Stimulated activated naive CD8-positive, alpha-beta T cell treated with anti-CD3 and anti-CD28 coated beads, Interleukin-15, amount 100 ng/mL, for 72 hours (primary cell): Measurements from ENCODE around the gene MUC6.
A peak's percentile ranks its signal among the peaks of the same experiment; 100 is the strongest.
"Not testable (repeated sequence)": the region's sequence is repeated elsewhere in the genome, so short reads cannot be mapped to it uniquely, and the experiment has no call there.

Experiments
- ATAC-seq: fragments of 150-1000 bp; cut with Tn5 transposase; 2 replicates; pipeline ENCODE4 v1.10.0; 2021; ENCODE audit warnings: mild to moderate bottlenecking, moderate library complexity
- DNase-seq, 2 donors: peaks; one replicate each; pipeline ENCODE4 v3.0.0; 2021 to 2022
- H3K27ac Mint-ChIP-seq, 2 donors: one replicate each; pipeline ENCODE4 v1.8.0; 2022; ENCODE audit warnings: mild to moderate bottlenecking in 2 of 2, mixed read lengths in 2 of 2, moderate library complexity in 2 of 2
- H3K27me3 Mint-ChIP-seq: one replicate; pipeline ENCODE4 v1.8.0; 2022; ENCODE audit warnings: mixed read lengths
- H3K4me1 Mint-ChIP-seq: one replicate; pipeline ENCODE4 v1.8.0; 2022; ENCODE audit warnings: mild to moderate bottlenecking, mixed read lengths
- H3K4me3 Mint-ChIP-seq, 2 donors: one replicate each; pipeline ENCODE4 v1.8.0; 2022; ENCODE audit warnings: mild to moderate bottlenecking in 2 of 2, mixed read lengths in 2 of 2, moderate library complexity in 1 of 2
- H3K9me3 Mint-ChIP-seq, 2 donors: one replicate each; pipeline ENCODE4 v1.8.0; 2022; ENCODE audit warnings: mixed read lengths in 2 of 2

MUC6 gene

GRCh38 chr11:987671-988070 lies 48.8 kb downstream of the MUC6 start:
- no peak overlapping the region for H3K4me3 Mint-ChIP-seq
- ATAC-seq (no peak), DNase-seq (no peak)
- H3K27ac Mint-ChIP-seq: no peak overlapping the region
- H3K27me3 Mint-ChIP-seq: no peaks in the 10 kb centered on the region
- H3K9me3 Mint-ChIP-seq: no peaks in the 10 kb centered on the region
- peaks cover 5% of the 10 kb centered on the region for H3K4me1 Mint-ChIP-seq

- Mint-ChIP-seq H3K27ac (no peak overlapping the region), H3K4me1 (peaks cover 5% of the 10 kb centered on the region), H3K4me3 (no peak overlapping the region), H3K9me3 (no peaks in the 10 kb centered on the region), H3K27me3 (no peaks in the 10 kb centered on the region)
- no peak for DNase-seq
- ATAC-seq: no peak
Observed at GRCh38 chr11:986952-987305, 49.6 kb downstream of the MUC6 start.

DNA sequence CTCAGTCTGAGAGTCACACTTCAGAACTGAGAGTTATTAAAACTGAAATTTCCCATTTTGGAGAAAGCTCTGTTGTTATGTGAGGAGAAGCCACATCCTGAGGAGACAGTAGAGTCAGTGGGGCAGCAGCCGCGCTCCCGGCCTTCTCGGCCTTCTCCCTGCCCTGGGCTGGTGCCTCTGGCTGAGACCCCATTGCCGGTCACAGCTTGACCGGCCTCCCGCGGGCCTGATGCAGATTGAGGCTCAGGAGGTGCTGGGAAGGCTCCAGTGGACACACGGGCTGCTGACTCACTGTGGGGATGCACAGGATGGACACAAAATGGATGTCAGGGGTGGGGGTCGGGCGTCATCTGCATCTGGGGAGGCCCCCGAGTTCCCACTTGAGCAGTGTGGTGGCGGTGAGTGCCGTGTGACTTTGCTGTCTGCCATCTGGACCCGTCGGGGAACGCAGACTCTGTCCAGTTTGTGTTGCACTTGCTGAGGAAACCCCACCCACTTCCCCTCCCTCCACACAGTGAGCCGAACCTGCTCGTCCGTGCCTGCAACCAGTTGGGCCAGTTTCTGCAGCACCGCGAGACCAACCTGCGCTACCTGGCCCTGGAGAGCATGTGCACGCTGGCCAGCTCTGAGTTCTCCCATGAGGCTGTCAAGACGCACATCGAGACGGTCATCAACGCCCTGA lies 50.1 kb downstream of the MUC6 start:
- Mint-ChIP-seq H3K27me3 (no peaks in the 10 kb centered on the region), H3K4me3 (no peak overlapping the region), H3K4me1 (peaks cover 5% of the 10 kb centered on the region), H3K9me3 (no peaks in the 10 kb centered on the region), H3K27ac (no peak overlapping the region)
- no peak for ATAC-seq
- DNase-seq: no peak

- DNase-seq (no peak), ATAC-seq (no peak)
- Mint-ChIP-seq H3K4me3 (no peak overlapping the region), H3K4me1 (peaks cover 3% of the 10 kb centered on the region), H3K27me3 (no peaks in the 10 kb centered on the region), H3K9me3 (no peaks in the 10 kb centered on the region), H3K27ac (no peak overlapping the region)
Observed at GRCh38 chr11:985848-986247, 50.7 kb downstream of the MUC6 start.

GRCh38 chr11:985406-985805 lies 51.1 kb downstream of the MUC6 start:
- no peaks in the 10 kb centered on the region for H3K27me3 Mint-ChIP-seq
- no peak for DNase-seq
- ATAC-seq: no peak
- no peaks in the 10 kb centered on the region for H3K9me3 Mint-ChIP-seq
- H3K27ac Mint-ChIP-seq: no peak overlapping the region
- no peak overlapping the region for H3K4me3 Mint-ChIP-seq
- H3K4me1 Mint-ChIP-seq: peaks cover 6% of the 10 kb centered on the region

DNA sequence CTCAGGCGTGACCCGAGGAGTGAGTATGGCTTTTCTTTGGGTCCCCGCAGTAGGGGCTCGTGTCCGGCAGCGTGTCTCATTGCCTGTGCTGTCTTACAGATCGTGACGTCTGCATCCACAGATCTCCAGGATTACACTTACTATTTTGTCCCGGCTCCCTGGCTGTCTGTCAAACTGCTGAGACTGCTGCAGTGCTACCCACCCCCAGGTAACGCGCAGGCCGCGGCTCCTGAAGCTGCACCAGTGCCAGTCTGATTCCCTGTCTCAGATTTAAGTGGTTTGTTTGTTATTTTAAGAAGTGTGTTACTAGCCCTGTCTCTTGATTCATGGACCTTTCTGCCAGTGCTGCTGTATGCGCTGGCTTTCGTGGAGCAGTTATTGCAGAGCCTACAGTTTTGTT lies 52.0 kb downstream of the MUC6 start:
- H3K9me3 Mint-ChIP-seq: no peaks in the 10 kb centered on the region
- H3K27me3 Mint-ChIP-seq: no peaks in the 10 kb centered on the region
- DNase-seq (no peak), ATAC-seq (no peak)
- no peak overlapping the region for H3K4me3 Mint-ChIP-seq
- peaks cover 6% of the 10 kb centered on the region for H3K4me1 Mint-ChIP-seq
- peak overlapping the region in 1 of 2 donors; percentile 8 for H3K27ac Mint-ChIP-seq

DNA sequence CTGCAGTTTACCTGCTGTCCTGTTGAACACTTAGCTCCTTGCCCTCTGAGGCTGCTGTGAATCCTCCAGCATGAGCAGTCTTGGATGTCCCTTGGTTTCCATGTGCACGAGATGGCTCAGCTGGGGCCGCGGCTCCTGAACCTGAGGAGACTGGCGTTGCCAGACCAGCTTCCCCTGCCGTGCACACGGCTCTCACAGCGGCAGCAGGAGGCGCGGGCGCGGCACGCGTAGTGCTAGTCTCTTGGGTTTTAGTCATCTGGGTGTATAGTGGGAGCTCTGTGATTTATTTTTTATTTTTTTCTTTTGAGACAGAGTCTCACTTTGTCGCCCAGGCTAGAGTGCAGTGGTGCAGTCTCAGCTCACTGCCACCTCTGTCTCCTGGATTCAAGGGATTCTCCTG lies 54.8 kb downstream of the MUC6 start:
- Mint-ChIP-seq H3K27me3 (no peaks in the 10 kb centered on the region), H3K4me3 (no peak overlapping the region), H3K9me3 (no peaks in the 10 kb centered on the region), H3K27ac (peak overlapping the region in 1 of 2 donors; percentile 12), H3K4me1 (peaks cover 23% of the 10 kb centered on the region)
- no peak for ATAC-seq
- no peak for DNase-seq

DNA sequence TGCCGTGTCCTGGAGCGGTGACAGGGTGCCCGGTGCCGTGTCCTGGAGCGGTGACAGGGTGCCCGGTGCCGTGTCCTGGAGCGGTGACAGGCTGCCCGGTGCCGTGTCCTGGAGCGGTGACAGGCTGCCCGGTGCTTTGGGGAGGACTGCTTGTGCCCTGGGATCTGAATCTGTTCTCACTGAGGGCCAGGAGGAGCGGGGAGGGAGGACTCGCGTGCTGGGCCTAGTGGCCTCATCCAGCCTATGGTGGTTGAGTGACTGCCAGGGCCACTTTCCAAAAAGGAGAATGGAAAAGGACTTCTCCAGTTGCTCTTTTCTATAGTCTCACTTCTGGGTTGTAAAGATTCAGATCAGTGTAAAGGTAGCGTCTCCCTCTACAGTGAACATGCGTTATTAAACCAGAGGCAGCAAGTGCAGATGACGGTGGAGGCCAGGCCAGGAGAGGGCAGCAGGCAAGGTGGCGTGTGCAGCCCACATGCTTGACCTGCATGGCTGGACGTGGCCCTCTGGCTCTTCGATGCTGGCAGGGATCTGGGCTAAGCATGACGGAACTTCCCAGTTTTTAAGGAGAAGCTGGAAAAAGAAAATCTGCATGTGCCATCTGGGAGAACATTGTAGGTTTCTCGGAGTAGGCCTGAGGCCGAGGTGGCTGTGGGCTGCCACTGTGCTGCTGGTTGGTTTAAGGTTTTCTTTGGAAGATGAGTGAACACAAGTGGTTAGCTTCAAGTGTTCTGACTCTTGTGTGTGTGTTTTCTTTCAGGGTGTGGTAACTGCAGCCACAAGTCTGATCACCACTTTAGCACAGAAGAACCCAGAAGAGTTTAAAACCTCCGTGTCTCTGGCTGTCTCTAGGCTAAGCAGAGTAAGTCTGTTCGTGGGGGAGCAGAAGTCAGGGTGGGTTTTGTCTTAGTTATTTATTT lies 55.8 kb downstream of the MUC6 start:
- DNase-seq (no peak), ATAC-seq (no peak)
- Mint-ChIP-seq H3K27me3 (no peaks in the 10 kb centered on the region), H3K4me3 (no peak overlapping the region), H3K27ac (peak overlapping the region in 1 of 2 donors; percentile 42), H3K4me1 (peaks cover 34% of the 10 kb centered on the region), H3K9me3 (no peaks in the 10 kb centered on the region)

- Mint-ChIP-seq H3K9me3 (no peaks in the 10 kb centered on the region), H3K27me3 (no peaks in the 10 kb centered on the region)
- ATAC-seq: no peak
Observed at GRCh38 chr11:978781-979180, 57.7 kb downstream of the MUC6 start.

GRCh38 chr11:977830-978720 lies 58.4 kb downstream of the MUC6 start:
- Mint-ChIP-seq H3K27me3 (no peaks in the 10 kb centered on the region), H3K27ac (peak overlapping the region in 1 of 2 donors; percentile 56), H3K9me3 (no peaks in the 10 kb centered on the region), H3K4me3 (no peak overlapping the region), H3K4me1 (peaks cover 41% of the 10 kb centered on the region)
- ATAC-seq: no peak
- DNase-seq: no peak

More at GRCh38 chr11:978781-979180, 57.7 kb downstream of the MUC6 start:
- DNase-seq: no peak
- Mint-ChIP-seq H3K4me3 (no peak overlapping the region), H3K4me1 (peaks cover 41% of the 10 kb centered on the region), H3K27ac (peak overlapping the region in 1 of 2 donors; percentile 56)

DNA sequence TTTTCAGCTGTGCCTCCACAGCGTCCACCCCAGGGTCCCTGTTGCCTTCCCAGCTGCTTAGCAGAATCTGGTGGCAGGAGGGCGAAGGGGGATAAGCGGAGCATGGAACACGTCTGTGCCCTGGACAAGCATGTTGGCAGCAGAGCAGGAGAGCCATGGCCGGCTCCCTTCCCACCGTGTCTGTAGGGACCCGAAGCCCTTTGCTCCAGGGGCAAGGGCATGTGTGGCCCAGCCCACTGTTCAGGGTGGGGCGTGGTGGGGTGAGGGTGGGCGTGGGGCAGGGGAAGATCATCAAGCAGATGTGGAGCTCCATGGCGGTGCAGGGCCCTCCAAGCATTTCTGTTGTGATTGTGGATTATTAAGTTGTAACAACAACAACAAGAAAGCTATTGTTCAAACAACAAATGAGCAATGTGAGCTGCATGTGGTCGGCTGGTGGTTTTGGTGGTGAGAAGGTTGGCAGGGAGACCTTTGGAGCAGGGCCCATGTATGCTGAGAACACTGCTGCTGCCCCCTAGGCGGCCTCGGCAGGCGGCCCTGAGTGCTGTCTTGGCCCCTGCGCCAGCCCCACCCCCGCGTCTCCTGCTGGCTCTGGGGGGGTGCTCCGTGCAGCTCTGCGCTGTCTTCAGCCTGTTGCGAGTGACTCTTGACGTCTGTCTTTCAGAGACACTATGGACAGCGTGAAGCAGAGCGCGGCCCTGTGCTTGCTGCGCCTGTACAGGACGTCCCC lies 59.9 kb downstream of the MUC6 start:
- H3K4me1 Mint-ChIP-seq: peaks cover 41% of the 10 kb centered on the region
- H3K4me3 Mint-ChIP-seq: no peak overlapping the region
- no peak overlapping the region for H3K27ac Mint-ChIP-seq
- H3K27me3 Mint-ChIP-seq: no peaks in the 10 kb centered on the region
- H3K9me3 Mint-ChIP-seq: no peaks in the 10 kb centered on the region
- DNase-seq (no peak), ATAC-seq (peak; percentile 60)

- H3K4me3 Mint-ChIP-seq: no peak overlapping the region
- ATAC-seq: peak; percentile 57
Observed at GRCh38 chr11:975827-976226, 60.7 kb downstream of the MUC6 start.

GRCh38 chr11:975376-975775 lies 61.1 kb downstream of the MUC6 start:
- not testable (repeated sequence) for H3K27ac Mint-ChIP-seq, ATAC-seq, H3K9me3 Mint-ChIP-seq, H3K4me3 Mint-ChIP-seq, DNase-seq, H3K27me3 Mint-ChIP-seq
- H3K4me1 Mint-ChIP-seq: peaks cover 46% of the 10 kb centered on the region

More at GRCh38 chr11:975827-976226, 60.7 kb downstream of the MUC6 start:
- Mint-ChIP-seq H3K4me1 (peaks cover 45% of the 10 kb centered on the region), H3K9me3 (no peaks in the 10 kb centered on the region), H3K27me3 (no peaks in the 10 kb centered on the region), H3K27ac (no peak overlapping the region)
- no peak for DNase-seq

DNA sequence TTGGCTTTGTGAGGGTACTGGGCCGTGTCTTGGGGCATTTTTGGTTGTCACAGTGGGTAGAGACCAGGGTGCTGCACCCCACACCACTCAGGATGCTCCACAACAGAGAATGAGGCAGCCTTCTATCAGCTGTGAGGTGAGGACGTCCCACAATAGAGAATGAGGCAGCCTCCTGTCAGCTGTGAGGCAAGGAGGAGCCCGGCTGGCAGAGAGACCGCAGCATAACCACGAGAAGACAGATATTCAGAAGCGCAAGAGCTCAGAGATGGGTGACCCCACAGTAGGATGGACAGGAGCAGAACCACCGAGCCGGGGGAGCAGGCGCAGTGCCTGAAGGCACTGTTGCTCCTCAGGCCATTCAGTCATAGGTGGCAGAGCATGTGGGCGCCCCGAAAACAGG lies 63.3 kb downstream of the MUC6 start:
- Mint-ChIP-seq H3K27ac (no peak overlapping the region), H3K9me3 (no peaks in the 10 kb centered on the region), H3K4me1 (peaks cover 54% of the 10 kb centered on the region), H3K4me3 (no peak overlapping the region), H3K27me3 (no peaks in the 10 kb centered on the region)
- no peak for DNase-seq
- no peak for ATAC-seq
